ENCODE measurements around the gene HMGN1.

- TF ChIP-seq CTCF (conservative IDR thresholded peaks at IDR 0.05; ENCODE audit: low read length) = peak; percentile 64
- no peak for TF ChIP-seq EZH2phosphoT487 (IDR thresholded peaks at IDR 0.05; ENCODE audit: borderline replicate concordance, low read depth, low read length)
Observed at GRCh38 chr21:39336457-39337008, 12.4 kb downstream of the HMGN1 start.

All from OCI-LY7 (cell line).